Keratinocyte (primary cell): Measurements from ENCODE around the gene BDH2.

Experiments used
- CTCF ChIP-seq, 3 experiments: IDR thresholded peaks in 1 of 3; conservative IDR thresholded peaks in 1 of 3; optimal IDR thresholded peaks in 1 of 3; 2 replicates in 2 of 3; 3 replicates in 1 of 3; pipeline versions ENCODE3 to v1.5.1; 2011; ENCODE audit warnings: low read length in 3 of 3, mild to moderate bottlenecking in 3 of 3, moderate library complexity in 2 of 3, control low read depth in 1 of 3, inconsistent platforms in 1 of 3; ENCODE audit not compliant: insufficient read depth in 2 of 3; ENCODE audit errors: extremely low read depth in 1 of 3
- EZH2 ChIP-seq: IDR thresholded peaks from one replicate; pipeline ENCODE4 v1.6.1; 2012; ENCODE audit warnings: inconsistent platforms, mild to moderate bottlenecking, low read length, moderate library complexity

- TF ChIP-seq CTCF (optimal IDR thresholded peaks at IDR 0.05 in 1 of 3, IDR thresholded peaks at IDR 0.05 in 1 of 3, conservative IDR thresholded peaks at IDR 0.05 in 1 of 3; ENCODE audit: extremely low read depth in 1 of 3, insufficient read depth in 2 of 3, low read length in 3 of 3) = no peak
- no peak for TF ChIP-seq EZH2
Observed at GRCh38 chr4:103126126-103126525, 26.5 kb upstream of the BDH2 start.
